Measurements from ENCODE around the gene KRABD2.
A peak's percentile ranks its signal among the peaks of the same experiment; 100 is the strongest.

Gene KRABD2

GRCh38 chr17:8419305-8419704, 42.8 kb upstream of the KRABD2 start:
- Mint-ChIP-seq H3K36me3 (no peaks in the 10 kb centered on the region), H3K27me3 (ENCODE audit: low read depth in 2 of 2) (peaks cover 40 to 42% of the 10 kb centered on the region in 2 donors)
- no peaks in the 10 kb centered on the region for H3K9me3 ChIP-seq (ENCODE audit: control insufficient read depth, insufficient read depth, low read length)

GRCh38 chr17:8418471-8418870, 42.0 kb upstream of the KRABD2 start:
- no peaks in the 10 kb centered on the region for H3K27me3 ChIP-seq (ENCODE audit: control insufficient read depth, insufficient read depth, low read length)
- TF ChIP-seq CTCF (IDR thresholded peaks at IDR 0.05), result no peak
- H3K27ac ChIP-seq (ENCODE audit: low read length), result no peak overlapping the region
- no peaks in the 10 kb centered on the region for H3K9me3 Mint-ChIP-seq
- H3K36me3 Mint-ChIP-seq, result no peaks in the 10 kb centered on the region
- no peak overlapping the region for H3K27ac Mint-ChIP-seq
- no peaks in the 10 kb centered on the region for H3K9me3 ChIP-seq (ENCODE audit: control insufficient read depth, insufficient read depth, low read length)
- no peak overlapping the region for H3K4me3 ChIP-seq (ENCODE audit: low read length)
- no peaks in the 10 kb centered on the region for H3K4me1 ChIP-seq (ENCODE audit: control insufficient read depth, insufficient read depth, low read length)
- intact Hi-C loops (cut with micrococcal nuclease), result no loop called here
- ATAC-seq (no peak), DNase-seq (no peak)
- peaks cover 37 to 45% of the 10 kb centered on the region in 2 donors for H3K27me3 Mint-ChIP-seq (ENCODE audit: low read depth in 2 of 2)
- no peaks in the 10 kb centered on the region for H3K4me1 Mint-ChIP-seq
- H3K36me3 ChIP-seq (ENCODE audit: control insufficient read depth, insufficient read depth, low read length), result no peaks in the 10 kb centered on the region
- no peak overlapping the region for H3K4me3 Mint-ChIP-seq
- 83% methylated on average over 1 of the region's 1 CpG for WGBS (ENCODE audit: insufficient coverage)

More at GRCh38 chr17:8419305-8419704, 42.8 kb upstream of the KRABD2 start:
- Histone ChIP-seq H3K36me3 (ENCODE audit: control insufficient read depth, insufficient read depth, low read length) (no peaks in the 10 kb centered on the region), H3K4me3 (ENCODE audit: low read length) (no peak overlapping the region), H3K27me3 (ENCODE audit: control insufficient read depth, insufficient read depth, low read length) (no peaks in the 10 kb centered on the region), H3K4me1 (ENCODE audit: control insufficient read depth, insufficient read depth, low read length) (no peaks in the 10 kb centered on the region), H3K27ac (ENCODE audit: low read length) (no peak overlapping the region)
- DNase-seq (no peak), ATAC-seq (no peak)
- Mint-ChIP-seq H3K4me3 (no peak overlapping the region), H3K9me3 (no peaks in the 10 kb centered on the region), H3K4me1 (no peaks in the 10 kb centered on the region), H3K27ac (no peak overlapping the region)
- no CpG with 5 or more reads among the region's 1 CpG for WGBS (ENCODE audit: insufficient coverage)
- TF ChIP-seq CTCF (IDR thresholded peaks at IDR 0.05), result no peak
- intact Hi-C loops (cut with micrococcal nuclease), result no loop called here

GRCh38 chr17:8417806-8418205, 41.3 kb upstream of the KRABD2 start:
- 86% methylated on average over 4 of the region's 4 CpGs for WGBS (ENCODE audit: insufficient coverage)
- H3K4me3 ChIP-seq (ENCODE audit: low read length), result no peak overlapping the region
- H3K36me3 ChIP-seq (ENCODE audit: control insufficient read depth, insufficient read depth, low read length), result no peaks in the 10 kb centered on the region

More at GRCh38 chr17:8417806-8418205, 41.3 kb upstream of the KRABD2 start:
- Mint-ChIP-seq H3K27me3 (ENCODE audit: low read depth in 2 of 2) (peaks cover 39 to 51% of the 10 kb centered on the region in 2 donors), H3K36me3 (no peaks in the 10 kb centered on the region), H3K4me1 (no peaks in the 10 kb centered on the region), H3K27ac (no peak overlapping the region), H3K4me3 (no peak overlapping the region), H3K9me3 (no peaks in the 10 kb centered on the region)
- Histone ChIP-seq H3K4me1 (ENCODE audit: control insufficient read depth, insufficient read depth, low read length) (no peaks in the 10 kb centered on the region), H3K9me3 (ENCODE audit: control insufficient read depth, insufficient read depth, low read length) (no peaks in the 10 kb centered on the region), H3K27ac (ENCODE audit: low read length) (no peak overlapping the region), H3K27me3 (ENCODE audit: control insufficient read depth, insufficient read depth, low read length) (no peaks in the 10 kb centered on the region)
- ATAC-seq (peak in 1 of 3 donors; percentile 65), DNase-seq (no peak)
- intact Hi-C loops (cut with micrococcal nuclease), result no loop called here
- TF ChIP-seq CTCF (IDR thresholded peaks at IDR 0.05), result no peak
